ENCODE data around the gene SMCHD1. TPM values are rescaled to one million over a fixed set of nuclear protein-coding genes. Genes with fewer than 3 reads are reported as not detected.
"Not testable (repeated sequence)": the region's sequence is repeated elsewhere in the genome, so short reads cannot be mapped to it uniquely, and the experiment has no call there.

SMCHD1 gene
- total RNA-seq, 1 donor from 2014 or later = 156 TPM

DNA sequence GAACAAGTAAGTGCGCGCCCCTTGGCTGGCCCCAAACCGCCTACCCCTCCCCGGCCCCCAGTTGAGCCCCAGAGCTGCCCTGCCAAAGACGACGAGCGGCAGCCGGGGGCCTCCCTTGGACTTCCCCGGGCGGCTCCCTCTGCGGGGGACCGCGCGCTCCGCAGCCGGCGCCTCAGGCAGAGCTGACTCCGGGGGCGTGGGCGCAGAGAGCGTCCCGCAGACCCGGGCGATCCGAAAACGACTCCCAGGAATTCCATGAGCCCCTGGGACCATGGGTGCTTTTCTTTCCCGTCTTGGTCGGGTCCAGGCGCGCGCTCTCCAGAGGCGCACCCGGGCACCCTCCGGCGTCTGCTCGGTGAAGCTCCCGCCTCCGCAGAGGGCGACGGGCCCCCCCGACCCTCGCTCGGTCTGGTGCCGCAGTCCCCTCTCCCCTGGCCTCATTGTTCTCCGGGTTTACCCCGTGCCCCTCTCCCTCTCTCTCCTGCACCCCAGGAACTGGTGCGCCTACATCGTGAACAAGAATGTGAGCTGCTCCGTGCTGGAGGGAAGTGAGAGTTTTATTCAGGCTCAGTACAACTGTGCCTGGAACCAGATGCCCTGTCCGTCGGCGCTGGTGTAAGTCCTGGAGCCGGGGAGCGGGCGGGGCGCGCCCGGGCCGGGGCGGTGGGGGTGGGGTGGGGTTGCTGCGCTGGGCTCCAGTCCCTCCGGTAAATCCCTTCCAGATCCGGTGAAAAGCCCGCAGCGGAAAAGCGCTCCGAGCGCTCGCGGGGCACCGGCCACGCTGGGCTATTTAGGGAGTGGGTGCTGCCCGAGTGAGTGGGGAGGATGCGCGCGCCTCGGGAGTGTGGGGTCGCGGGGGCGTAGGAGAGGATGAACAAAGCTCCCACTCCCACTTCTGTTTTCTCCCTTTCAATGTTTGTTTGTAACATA lies 192.1 kb downstream of the SMCHD1 start:
- FAIRE-seq (no peak), DNase-seq (ENCODE audit: low spot score in 2 of 2) (peak; percentile 32 to 54)

DNA sequence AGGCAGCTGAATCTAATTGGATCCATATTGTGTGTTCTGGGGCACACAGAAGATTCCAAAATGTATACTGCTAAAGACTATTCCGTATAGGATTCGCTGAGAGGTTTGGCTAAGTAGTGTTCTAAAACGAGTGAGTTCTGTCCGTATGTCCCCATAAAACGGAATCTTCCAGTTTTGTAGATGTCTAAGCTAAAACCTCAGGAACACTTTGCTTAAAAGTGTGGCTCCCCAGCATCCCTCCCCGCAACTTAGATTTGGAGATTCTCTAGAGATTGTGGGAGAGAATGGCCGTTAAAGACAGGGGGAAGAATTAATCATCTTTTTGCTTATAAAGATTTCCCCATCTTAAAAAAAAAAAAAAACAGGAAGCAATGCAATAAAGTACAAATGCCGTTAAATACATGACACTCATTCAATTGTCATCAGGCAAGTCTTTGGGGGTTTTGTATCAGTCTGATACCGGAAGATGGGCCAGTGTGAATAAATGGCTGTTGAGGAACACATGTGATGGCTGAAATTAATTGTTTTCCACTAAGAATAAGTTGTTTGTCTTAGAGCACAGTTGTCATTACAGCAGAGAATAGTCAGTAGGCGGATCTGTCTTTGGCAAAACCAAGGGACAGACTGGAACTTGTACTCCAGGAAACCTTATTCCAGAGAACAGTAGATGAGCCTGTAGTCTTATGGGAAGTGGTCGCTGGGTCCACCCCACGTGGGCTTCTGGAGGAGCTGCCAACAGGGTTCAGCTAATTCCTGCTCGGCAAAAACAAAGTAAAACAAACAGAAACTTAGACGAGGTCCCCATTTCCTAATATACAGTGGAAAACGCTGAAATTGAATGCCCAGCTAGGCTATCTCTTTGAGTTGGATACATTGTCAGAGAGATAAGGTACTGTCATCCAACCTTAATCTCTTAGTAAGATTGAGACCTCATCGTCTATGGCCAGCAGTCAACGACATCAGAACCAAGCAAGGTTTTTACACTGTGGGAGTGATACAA lies 193.0 kb downstream of the SMCHD1 start:
- DNase-seq (ENCODE audit: low spot score in 2 of 2) (peak in 1 of 2 donors; percentile 29), FAIRE-seq (no peak)

DNA sequence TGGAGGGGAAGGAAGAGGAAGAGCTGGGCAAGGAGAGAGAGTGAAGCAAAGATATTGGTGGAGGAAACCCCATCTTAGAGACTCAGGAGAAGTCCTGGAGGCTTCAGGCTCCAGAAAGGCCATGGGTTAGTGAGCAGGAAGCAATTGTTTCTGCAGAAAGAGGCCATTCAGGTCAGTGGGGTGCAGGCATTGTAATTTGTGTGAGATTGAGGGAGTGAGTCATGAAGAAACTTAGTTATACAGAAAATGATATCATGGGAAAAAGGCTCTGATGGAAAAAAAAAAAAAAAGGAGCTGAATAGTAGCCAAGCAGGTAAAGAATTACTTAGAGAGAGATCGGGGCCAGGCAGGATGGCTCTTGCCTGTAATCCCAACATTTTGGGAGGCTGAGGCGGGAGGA lies 195.3 kb downstream of the SMCHD1 start:
- FAIRE-seq = no peak
- no peak for DNase-seq (ENCODE audit: low spot score in 2 of 2)

DNA sequence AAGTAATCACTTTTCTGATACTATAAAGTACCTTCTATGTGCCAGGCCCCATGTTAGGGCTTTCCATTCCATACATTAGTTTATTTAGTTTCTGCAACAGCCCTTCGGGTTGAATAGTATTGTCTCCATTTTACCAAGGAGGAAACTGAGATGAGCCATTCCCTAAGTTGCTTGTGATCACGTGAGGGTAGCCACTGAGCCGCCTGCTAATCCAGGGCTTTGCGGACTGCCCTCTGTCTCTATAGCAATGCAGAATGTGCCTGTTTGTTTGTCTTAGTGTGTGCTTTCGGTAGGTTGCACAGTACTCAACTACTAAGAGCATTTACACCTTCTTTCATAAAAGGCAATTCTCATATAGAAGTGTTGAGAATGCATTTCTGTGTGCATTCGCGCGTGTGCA lies 196.2 kb downstream of the SMCHD1 start:
- DNase-seq (ENCODE audit: low spot score in 2 of 2) (no peak), FAIRE-seq (no peak)

DNA sequence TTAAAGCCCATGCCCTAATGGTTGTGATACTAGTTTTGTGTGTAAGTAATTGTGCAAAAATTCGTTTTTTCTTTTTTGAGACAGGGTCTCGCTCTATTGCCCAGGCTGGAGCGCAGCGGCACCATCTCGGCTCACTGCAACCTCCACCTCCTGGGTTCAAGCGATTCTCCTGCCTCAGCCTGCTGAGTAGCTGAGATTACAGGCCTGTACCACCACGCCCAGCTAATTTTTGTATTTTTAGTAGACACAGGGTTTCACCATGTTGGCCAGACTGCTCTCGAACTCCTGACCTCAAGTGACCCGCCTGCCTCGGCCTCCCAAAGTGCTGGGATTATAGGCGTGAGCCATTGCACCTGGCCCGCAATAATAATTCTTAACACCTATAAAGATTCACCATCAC lies 196.9 kb downstream of the SMCHD1 start:
- FAIRE-seq; DNase-seq (ENCODE audit: low spot score in 2 of 2): not testable (repeated sequence)

DNA sequence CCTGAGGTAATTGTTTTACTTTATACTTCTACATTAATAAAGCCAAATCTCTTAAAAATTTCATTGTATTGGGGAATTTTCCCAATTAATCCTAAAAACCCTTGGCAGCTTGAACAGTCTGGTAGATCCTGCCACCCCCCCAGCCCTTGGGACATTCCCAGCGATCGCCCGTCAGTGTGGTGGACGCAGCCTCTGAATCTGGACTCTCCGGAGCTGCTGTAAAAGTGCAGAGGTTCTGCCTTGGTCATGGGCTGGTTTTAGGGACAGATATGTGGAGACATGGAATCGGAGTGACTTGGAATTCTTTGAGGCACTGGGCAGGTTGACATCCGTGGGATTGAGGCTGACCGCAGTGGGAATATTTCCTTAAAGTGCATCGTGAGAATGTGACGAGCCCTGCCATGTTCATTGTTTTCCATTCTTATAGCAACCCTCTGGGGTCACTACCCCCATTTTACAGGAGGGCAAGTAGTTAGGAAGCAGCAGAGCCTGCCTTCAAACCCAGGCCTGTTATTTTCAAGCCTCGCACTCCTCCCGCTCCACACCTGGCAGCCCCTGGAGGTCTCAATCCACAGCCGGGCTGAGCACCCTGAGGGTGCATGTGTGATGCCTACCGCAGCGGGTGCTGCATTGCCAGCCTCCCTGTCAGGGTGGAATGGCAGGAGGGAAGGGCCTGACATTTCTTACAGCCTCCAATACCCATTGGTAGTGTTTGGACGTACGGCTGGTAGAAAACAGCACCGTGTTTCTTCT lies 197.8 kb downstream of the SMCHD1 start:
- FAIRE-seq (no peak), DNase-seq (ENCODE audit: low spot score in 2 of 2) (no peak)

DNA sequence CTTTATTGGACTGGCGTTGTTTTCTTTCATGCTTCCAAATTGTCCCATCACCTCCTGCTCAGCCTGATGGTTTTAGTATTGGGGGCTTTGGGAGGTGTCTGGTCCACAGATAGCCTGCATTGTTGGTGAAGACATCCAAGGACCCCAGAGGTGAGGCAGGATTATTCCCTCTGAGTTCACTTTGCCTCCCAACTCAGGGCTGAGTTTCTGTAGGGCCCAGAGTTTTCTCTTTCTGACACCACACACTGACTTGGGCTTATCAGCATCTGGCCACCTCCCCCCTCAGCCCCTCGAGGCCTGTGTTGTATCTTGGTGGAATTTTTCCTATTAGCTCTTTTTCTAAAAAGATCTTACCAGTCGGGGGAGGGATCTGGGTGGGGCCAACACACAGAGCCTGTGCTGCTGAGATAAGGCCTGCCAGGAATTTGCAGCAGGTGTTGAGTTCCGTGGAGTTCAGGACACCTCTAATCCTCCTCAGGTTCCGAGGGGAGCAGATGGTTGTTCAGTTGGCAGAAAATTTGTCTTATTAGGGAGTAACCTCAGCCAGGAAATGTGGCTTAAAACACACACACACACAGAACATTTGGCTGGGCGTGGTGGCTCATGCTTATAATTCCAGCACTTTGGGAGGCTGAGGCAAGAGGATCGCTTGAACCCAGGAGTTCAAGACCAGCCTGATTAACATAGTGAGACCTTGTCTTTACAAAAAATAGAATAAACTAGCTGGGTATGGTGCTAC lies 198.6 kb downstream of the SMCHD1 start:
- DNase-seq (ENCODE audit: low spot score in 2 of 2) (no peak), FAIRE-seq (no peak)

Small RNA genes within 50 kb of the gene (small RNA-seq; reads per million reads assigned to genes)
- gene RF00019 = not detected
- not detected for gene RNU6-340P

Other genes starting within 250 kb of the SMCHD1 start
- gene METTL4, start 84.2 kb upstream of the SMCHD1 start, total RNA-seq = 16.7 TPM
- gene NDC80, start 84.2 kb upstream of the SMCHD1 start, total RNA-seq = 4.5 TPM
- 1.6 TPM for gene EMILIN2, start 191.3 kb downstream of the SMCHD1 start, total RNA-seq

All from frontal cortex (tissue), 4 donors.